LNCaP clone FGC (cell line): Measurements from ENCODE around the gene BBOF1.
A peak's percentile ranks its signal among the peaks of the same experiment; 100 is the strongest.

Source experiments
- DNase-seq: peaks from one replicate; pipeline ENCODE4 v3.0.0-alpha.2; 2011; ENCODE audit warnings: low read depth
- H3K4me3 ChIP-seq: 2 replicates; pipeline ENCODE4 v1.5.1; 2011; ENCODE audit warnings: mild to moderate bottlenecking, low read depth, low read length, control low read depth
- CTCF ChIP-seq: IDR thresholded peaks from 2 replicates; pipeline ENCODE4 v1.5.1; 2012; ENCODE audit warnings: mild to moderate bottlenecking; ENCODE audit not compliant: control insufficient read depth, insufficient read depth; ENCODE audit errors: extremely low read depth

Gene BBOF1

GRCh38 chr14:74062809-74063150 is 43.6 kb downstream of the BBOF1 start:
- DNase-seq = peak; percentile 52
- TF ChIP-seq CTCF = no peak
- no peak overlapping the region for H3K4me3 ChIP-seq

- DNase-seq = no peak
- TF ChIP-seq CTCF = no peak
- H3K4me3 ChIP-seq = no peak overlapping the region
Measured at GRCh38 chr14:74064426-74064825, 45.3 kb downstream of the BBOF1 start.

GRCh38 chr14:74064883-74065282 is 45.7 kb downstream of the BBOF1 start:
- H3K4me3 ChIP-seq = no peak overlapping the region
- TF ChIP-seq CTCF = no peak
- DNase-seq = no peak

GRCh38 chr14:74065746-74066575 is 46.8 kb downstream of the BBOF1 start:
- no peak for TF ChIP-seq CTCF
- no peak for DNase-seq
- H3K4me3 ChIP-seq = no peak overlapping the region

GRCh38 chr14:74077401-74077800 is 58.3 kb downstream of the BBOF1 start:
- no peak for DNase-seq
- H3K4me3 ChIP-seq = no peak overlapping the region
- TF ChIP-seq CTCF = no peak

- H3K4me3 ChIP-seq = no peak overlapping the region
- TF ChIP-seq CTCF = no peak
- no peak for DNase-seq
Measured at GRCh38 chr14:74080820-74081460, 61.8 kb downstream of the BBOF1 start.
